NCI-H526 treated with DMSO at 0.1 percent for 48 hours (cell line): ENCODE results near the gene KCNK15.
"Not testable (repeated sequence)": the region's sequence is repeated elsewhere in the genome, so short reads cannot be mapped to it uniquely, and the experiment has no call there.

Experiments
- DNase-seq: peaks from one replicate; lab custom pipeline; 2025; lab: John Stamatoyannopoulos, UW

Gene KCNK15

DNA sequence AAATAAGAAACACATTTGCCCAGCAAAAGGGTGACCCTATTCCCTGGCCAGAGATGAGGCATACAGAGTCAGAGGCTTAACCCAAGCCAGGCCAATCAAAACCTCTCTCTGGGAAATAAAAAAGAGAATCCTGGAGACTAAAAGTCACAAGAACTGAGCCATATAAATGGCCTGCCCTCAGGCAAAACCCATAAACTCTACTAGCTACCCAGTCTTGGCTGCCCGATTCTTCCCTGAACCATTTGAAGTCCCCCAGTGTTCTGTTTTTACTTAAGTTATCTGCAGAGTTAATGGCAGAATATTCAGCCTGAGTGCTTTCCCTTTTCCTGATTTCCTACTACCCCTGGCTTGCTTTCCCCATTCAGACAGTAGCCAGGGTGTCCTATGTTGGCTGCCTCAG, 13.9 kb downstream of the KCNK15 start:
- DNase-seq, result no peak

DNA sequence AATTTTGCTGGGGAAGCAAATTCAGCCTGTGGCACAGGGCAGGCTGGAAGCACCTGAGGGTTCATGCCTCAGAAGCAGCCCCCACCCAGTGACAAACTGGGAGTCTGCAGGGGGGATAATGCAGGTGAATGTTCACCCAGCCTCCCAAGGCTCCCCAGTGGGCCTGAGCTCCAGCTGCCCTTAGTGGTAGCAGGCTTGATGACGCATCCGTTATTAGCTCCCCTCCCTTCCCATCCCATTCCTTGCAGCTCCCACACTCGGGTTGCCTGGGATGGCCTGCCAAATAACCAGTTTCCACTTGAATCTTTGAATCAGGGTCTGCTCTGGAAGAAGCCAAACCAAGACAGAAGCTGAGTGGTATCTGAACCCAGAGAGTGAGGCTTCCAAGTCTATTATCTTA, 15.8 kb downstream of the KCNK15 start:
- DNase-seq, result no peak

DNA sequence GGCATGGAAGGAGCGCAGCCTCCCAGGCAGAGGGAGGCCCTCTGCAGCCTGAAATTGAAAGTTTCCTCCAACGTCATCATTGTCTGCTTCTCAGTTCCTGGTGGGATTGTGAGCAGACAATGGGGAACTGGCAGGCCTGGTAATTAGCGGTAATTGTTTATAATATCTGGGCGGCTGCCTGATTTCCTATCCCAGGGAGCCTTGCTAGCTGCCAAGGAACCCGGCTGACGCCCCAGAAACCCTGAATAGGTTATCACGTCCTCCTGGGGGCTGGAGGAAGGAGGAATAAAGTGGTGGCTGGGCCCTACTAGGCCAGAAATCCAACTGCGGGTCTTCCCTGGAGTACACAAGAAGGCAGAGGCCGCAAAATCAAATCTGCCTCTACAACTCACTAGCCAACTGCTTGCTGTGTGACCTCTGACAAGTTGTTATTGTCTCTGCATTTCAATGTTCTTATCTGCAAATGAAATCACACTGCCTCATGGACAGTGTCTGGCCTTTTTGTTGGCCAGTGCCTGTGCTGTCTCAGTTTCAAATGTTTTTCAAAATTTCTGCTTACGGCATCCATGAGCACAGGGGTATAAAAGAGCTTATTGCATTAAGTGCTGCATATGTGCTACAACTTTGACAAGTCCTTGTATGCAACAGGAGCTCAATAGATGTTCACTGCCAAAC, 16.9 kb downstream of the KCNK15 start:
- DNase-seq, result no peak

DNA sequence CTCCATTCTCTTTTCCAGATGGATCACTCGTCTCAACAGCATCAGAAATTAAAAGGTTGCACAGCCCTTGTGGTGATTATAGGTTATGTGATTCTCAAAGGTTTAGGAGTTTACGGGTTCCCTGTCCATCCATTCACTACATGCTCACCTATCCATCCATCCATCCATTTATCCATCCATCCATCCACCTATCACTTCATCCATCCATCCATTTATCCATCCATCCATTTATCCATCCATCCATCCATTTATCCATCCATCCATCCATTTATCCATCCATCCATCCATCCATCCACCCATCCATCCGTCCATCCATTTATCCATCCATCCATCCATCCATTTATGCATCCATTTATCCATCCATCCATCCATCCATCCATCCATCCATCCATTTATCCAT, 18.1 kb downstream of the KCNK15 start:
- not testable (repeated sequence) for DNase-seq

DNA sequence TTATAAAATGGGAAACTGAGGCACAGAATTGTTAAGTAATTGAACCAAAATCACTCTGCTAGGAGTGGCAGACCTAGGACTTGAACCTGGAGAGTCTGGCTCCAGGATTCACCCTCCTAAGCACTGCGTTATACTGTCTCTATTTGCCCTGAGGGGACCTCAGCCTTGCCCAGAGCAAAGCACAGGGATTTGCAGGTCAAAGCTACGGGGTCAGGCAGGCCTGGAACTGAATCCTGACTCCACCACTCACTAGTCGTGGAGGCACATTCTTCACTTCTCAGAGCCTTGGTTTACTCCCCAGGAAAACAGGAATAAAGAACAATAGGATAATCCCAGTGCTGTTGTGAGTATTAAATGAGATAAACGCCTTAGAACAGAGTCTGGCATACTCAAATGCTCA, 19.4 kb downstream of the KCNK15 start:
- no peak for DNase-seq

DNA sequence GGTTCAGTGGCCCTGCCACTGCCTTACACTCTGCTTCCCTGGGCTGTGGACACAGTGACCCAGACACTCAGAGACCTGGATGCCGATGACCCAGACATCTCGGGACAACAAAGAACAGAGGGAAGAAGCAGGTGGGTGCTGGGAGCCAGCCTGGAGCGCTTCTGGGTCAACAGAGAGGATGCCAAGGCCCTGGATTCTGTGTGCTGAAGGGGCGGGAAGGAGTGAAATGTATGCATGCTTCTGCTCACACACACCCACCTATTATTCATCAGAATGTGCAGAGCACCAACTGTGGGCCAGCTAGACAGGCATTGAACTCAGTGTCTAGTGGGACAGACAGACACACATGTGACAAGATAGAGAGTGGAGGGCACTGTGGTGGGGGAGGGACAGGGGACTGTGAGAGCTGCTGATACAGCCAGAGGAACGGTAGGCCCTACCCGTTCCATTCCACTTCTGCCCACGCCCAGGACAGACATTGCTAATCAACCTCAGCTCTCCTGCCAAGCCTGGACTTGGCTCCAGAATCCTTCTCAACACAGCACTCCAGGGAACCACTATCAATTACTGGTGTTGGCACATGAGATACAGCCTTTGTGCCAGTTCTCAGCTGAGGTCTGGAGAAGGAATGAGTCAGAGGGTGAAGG, 20.2 kb downstream of the KCNK15 start:
- DNase-seq, result no peak

DNA sequence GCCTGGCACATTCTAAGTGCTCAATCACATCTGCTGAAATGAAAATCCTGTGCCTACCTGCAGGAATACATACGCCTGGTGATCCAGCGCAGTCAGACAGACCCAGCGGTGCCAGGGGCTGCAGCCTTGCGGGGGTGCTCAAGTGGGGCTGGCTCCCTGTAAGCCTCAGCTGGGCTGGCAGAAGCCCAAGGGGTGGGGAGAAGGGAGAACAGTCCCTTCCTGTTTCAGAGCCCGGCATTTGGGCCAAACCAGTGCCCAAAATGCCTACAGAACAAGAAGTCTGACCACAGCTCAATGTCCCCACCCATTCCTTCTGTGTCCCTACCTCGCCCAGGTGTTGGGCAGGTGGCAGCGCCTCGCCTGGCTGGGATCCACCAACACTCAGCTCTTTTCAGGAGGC, 22.6 kb downstream of the KCNK15 start:
- no peak for DNase-seq

DNA sequence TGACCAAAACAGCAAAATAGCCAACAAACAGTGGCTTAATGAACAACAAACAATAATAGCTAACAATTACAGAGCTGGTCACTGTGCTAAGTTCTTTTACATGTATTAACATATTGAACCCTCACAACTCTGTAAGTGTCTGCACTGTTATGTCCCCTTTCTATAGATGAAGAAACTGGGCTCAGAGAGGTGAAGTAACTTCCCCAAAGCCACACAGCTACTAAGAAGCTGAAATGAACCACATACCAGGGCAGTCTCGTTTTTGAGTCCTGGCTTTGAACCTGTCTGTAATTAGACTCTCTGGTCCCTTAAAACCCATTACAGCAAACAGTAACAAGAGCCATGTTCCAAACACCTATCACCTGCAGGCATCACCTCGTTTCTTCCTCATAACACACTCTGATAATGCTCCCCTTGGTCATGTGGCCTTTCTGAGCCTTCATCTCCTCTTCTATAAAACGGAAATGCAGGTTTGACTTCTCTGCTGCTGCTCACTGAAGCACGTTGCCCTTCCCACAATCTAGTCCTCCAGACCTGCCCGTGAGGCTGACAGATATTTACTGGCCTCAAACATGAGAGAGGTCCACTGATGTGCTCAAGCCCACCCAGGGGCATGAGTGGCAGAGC, 23.3 kb downstream of the KCNK15 start:
- DNase-seq, result no peak

DNA sequence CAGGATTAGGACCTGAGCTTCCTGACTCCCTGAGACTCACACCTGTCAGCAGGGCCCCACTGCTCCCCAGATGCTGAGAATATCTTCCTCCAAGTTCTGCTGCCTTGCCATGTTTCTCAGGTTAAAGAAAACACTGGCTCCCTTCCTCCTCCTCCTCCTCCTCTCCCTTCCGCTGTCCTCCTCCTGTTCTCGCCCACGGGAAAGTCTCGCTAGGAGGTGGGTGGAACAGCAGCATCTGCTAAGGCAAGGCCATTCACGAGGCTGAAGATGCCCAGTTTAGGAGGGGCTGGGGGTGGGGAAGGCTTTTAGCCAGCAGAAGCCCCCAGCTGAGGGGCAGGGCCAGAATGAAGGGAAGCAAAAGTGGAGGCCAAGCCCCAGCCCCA, 23.8 kb downstream of the KCNK15 start:
- DNase-seq, result no peak

DNA sequence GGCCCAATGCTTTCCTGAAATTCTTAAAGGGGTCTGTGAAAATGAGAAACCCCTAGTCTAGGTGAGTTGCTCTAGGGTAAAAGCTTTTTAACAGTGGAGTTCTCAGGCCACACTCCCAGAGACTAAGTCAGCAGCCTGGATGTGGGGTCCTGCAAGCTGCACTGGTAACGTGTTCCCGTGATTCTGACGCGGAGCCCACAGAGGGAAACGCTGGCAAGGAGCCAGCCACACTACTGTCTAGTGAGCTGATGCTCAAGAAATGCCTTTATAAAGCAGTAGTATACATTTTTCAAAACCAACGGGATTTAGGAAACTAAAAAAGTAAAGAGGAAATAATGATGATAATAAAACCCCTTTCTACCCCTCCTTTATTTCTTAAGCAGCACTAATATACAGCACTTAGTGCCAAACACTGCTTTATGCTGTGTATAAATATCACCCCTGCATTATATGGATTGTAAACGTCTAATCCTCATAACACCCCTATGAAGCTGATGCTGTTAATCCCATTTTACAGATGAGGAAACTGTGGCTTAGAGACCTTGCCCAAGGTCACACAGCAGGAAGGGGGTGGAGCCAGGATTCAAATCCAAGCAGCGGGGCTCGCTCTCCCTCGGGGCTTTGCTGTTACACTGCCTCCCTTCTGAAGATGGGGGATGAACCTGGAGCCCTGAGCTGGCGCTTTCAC, 25.0 kb downstream of the KCNK15 start:
- no peak for DNase-seq

DNA sequence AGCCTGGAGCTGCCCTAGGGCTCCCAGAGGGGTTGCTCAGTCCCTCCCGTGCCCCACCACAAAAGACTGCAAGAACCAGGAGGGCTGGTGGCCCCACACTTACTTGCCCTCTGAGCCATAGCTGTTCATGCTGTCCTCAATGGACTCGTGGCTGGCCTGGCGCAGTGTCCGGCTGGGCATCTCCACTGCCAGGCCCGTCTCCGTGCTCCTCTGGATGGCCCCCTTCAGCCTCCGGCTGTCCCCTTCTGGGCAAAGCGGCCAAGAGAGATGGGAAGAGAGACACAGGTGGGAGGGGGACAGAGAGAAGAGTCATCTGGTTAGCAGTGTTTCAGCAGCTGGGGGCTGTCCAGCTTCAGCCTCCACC, 25.5 kb downstream of the KCNK15 start:
- DNase-seq, result no peak

DNA sequence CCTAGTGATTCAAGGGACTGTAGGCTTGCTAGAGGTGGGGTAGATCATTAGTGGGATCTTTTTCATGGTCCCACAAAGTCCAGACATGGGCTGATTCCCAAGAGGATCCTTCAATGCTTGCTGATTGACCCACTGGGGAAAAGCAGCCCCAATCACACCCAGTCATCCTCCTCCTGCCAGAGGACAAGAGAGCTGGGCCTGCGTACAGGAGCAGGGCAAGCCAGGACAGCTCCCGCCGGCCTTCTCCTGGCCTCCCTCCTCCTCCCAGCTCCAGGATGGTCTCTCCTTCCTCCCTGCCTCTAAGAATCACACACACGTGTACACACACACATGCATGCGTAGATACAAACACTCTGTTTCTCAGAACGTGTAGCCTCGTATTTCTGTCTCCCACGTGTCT, 27.0 kb downstream of the KCNK15 start:
- no peak for DNase-seq

DNA sequence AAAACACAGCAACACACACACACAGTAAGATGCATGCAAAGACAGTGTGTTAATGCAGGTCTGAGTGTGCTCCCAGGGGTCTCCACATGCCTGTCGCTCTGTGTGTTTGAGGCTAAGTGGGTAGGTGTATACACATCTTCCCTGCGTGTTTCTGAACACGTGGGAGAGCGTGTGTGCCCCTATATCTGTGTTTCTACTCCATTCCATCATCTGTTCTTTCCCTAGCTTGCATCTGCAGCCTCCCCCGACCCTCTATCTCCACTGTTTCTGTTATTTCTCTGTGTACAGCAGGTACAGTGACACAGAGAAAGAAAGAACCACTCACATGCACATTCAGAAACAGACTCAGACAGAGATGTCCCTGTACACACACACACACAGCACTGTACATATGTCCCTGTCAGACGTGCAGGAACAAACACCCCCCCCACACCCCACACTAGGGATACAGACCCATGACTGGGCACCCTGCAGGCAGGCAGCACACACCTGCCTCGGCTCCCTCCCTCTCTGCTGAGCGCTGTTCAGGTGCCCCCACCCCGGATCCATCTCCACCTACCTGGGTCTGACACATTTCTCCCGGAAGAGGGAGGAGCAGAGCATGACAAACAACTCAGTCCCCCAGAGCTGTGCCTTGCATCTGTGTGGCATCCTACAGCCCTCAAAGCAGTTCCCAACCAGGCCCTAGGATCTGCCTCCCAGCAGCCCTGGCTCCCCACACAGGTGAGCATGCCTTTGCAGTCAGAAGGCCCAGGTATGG, 27.6 kb downstream of the KCNK15 start:
- DNase-seq, result no peak

DNA sequence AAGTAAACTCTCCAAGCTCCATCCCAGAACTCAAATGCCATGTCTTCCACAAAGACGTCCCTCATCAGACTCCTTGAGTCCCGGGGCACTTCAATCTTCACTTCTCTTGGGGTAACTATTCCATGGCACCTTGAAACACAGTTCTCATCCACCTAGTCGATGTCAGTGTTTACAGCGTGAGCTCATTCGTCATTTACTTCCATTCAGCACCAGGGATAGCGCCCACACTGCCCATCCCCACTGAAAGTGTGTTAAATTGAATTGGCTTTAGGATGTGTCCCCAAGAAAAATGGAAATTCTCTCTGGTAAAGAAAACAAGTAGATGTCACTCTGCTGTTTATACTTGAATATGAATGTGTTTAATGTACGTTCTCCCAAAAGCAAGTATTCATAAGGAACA, 31.3 kb downstream of the KCNK15 start:
- DNase-seq, result no peak

DNA sequence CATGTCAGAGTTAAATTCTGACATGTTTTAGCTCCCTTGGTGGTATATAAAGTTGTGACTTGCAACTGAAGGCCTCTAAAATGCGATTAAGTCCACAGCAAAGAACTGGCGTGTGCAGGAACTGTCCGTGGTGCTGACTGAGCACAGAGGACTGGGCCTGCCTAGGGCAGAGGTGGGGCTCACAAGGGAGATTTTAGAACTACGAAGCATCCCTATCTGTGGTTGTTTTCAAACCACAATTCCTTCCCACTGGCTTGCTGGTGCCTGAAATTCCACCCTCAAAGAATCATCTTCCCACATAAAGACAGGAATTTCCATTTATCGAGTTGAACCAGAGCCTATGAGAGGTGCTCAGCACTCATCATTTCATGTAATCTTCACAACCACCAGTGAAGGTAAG, 34.6 kb downstream of the KCNK15 start:
- no peak for DNase-seq

DNA sequence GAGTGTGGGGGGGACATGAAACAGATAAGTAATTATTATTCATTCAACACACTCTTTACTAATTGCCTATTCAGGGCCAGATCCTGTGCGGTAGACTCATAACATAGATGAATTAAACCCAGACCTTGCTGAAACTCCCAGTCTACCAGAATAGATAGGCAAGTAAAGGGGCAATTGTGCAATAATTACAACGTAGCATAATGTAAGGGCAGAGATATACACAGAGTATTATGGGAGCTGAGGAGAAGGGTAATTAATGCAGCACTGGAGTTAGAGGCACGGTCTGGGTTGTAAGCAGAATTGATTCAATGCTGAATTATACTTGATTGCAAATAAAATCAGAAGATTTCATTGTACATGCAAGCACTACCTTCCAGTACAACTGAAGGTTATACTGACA, 35.5 kb downstream of the KCNK15 start:
- no peak for DNase-seq

DNA sequence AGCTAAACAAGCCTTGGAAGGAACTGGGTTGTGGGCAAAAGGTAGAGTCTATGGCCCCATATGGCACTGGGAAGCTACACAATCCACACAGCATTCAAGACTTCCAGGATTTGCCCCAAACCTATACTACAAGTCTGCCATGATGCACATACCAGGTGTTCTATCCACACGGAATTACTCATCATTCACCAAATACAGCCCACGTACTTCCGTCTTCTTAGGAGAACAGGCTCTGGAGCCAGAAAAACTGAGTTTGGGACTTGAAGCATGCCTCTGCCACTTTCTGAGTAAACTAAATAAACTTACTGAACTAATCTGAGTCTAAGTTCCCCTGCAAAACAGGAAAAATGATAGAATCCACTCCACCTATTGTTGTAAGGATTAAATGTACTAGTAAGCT, 36.1 kb downstream of the KCNK15 start:
- DNase-seq, result no peak

DNA sequence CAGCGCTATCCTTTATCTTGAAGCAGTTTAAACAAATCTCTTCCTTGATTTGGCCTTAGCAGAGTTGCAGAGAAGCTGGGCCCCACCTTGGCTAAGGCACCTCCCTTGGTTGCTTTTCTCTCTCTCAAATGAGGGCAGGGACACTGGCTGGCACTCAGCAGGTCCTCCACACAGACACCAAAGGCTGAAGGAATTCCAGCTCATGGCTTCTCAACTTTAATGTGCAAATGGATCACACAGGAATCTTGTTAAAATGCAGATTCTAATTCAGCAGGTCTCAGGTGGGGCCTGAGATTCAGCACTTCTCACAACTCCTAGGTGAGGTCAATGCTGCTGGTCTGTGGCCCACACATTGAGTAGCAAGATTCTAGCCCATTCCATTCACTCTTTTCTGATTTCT, 39.0 kb downstream of the KCNK15 start:
- DNase-seq, result no peak

DNA sequence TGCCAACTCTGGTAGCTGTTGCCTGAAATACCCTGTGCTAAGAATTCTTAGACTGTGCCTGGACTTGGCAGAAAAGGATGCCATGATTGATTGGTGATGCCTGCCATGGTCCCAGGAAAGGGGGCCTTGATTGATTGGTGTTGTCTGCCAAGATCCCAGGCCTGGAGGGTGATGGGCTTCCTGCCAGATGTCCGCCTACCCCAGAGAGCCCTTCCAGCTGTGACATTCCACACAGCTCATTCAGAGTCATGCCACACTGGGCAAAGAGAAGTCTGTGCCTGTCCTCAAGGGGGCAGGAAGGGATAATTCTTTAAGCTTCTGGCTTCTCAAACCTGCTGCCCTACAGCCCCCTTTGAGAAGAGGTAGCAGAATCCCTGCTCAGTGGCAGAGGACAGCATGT, 40.1 kb downstream of the KCNK15 start:
- no peak for DNase-seq

DNA sequence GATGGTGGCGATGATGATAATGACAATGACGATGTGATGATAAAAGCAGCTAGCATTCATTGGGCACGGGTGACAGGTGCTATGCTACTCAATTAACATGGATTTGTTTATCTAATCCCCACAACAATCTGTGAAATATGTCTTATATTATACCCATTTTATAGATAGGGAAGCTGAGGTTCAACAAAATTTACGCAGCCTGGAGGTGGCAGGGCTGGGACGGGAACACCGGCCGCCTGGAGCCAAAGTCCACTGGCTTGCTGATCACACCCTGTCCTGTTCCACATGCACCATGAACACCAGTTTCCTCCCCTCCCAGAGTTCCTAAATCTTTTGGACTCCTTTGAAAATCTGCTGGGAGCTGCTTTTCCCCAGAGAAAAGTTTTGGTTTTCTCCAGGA, 41.6 kb downstream of the KCNK15 start:
- DNase-seq, result no peak

DNA sequence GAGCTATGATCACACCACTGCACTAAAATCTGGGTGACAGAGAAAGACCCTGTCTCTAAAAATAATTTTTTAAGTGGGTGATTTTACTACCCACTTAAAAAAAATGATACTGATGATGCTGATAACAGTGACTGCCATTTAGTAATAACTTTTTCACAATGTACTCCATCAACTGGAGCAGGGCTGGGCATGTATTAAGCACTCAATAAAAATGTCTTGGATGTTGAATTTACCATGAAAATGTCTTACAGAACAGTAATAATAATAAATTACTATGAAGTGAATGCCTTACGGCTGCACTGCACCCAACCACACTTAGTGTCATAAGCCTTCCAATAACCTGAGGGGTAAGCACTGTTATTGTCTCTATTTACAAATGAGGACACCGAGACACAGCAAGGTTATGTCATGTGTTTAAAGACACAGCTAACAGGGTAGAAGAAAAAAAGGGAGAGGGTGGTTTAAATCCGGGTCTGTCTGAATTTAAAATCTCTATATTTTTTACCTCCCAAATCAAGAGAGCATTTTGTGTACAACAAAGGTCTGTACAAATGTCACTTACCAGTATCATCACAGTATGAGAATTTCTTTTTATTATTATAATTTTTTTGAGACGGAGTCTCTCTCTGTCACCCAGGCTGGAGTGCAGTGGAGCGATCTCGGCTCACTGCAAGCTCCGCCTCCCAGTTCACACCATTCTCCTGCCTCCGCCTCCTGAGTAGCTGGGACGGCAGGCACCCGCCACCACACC, 43.2 kb downstream of the KCNK15 start:
- DNase-seq, result no peak
